Neuron (in vitro differentiated cells): ENCODE data around the gene ATL3.
"Not testable (repeated sequence)": the region's sequence is repeated elsewhere in the genome, so short reads cannot be mapped to it uniquely, and the experiment has no call there.

ENCODE experiments used
- H2AFZ ChIP-seq: one replicate; pipeline ENCODE4 v1.6.1; 2013; ENCODE audit warnings: low read depth, mild to moderate bottlenecking, inconsistent platforms, low read length, moderate library complexity
- H3K27me3 ChIP-seq: one replicate; pipeline ENCODE4 v1.6.1; 2013; ENCODE audit warnings: low read length; ENCODE audit not compliant: insufficient read depth
- H3K36me3 ChIP-seq: one replicate; pipeline ENCODE4 v1.6.1; 2013; ENCODE audit warnings: low read length; ENCODE audit not compliant: insufficient read depth
- H3K4me1 ChIP-seq: one replicate; pipeline ENCODE4 v1.6.1; 2013; ENCODE audit warnings: low read length; ENCODE audit not compliant: insufficient read depth
- H3K4me3 ChIP-seq: 2 replicates; pipeline ENCODE4 v1.5.1; 2013; ENCODE audit warnings: mild to moderate bottlenecking, low read length, moderate library complexity
- H3K9me3 ChIP-seq: one replicate; pipeline ENCODE4 v1.6.1; 2013; ENCODE audit warnings: low read length

Gene ATL3

GRCh38 chr11:63609536-63609935, 61.6 kb downstream of the ATL3 start:
- Histone ChIP-seq H3K4me3 (no peak overlapping the region), H3K27me3 (peaks cover 26% of the 10 kb centered on the region), H2AFZ (no peak overlapping the region), H3K4me1 (peaks cover 26% of the 10 kb centered on the region), H3K9me3 (no peaks in the 10 kb centered on the region), H3K36me3 (no peaks in the 10 kb centered on the region)

GRCh38 chr11:63608353-63609345, 62.5 kb downstream of the ATL3 start:
- Histone ChIP-seq H3K27me3 (peaks cover 23% of the 10 kb centered on the region), H3K36me3 (no peaks in the 10 kb centered on the region), H3K4me1 (peaks cover 27% of the 10 kb centered on the region), H3K9me3 (no peaks in the 10 kb centered on the region), H3K4me3 (no peak overlapping the region), H2AFZ (no peak overlapping the region)

- H3K4me3 ChIP-seq, result no peak overlapping the region
- no peaks in the 10 kb centered on the region for H3K36me3 ChIP-seq
- H3K27me3 ChIP-seq, result no peaks in the 10 kb centered on the region
- H3K9me3 ChIP-seq, result peaks cover under 1% of the 10 kb centered on the region
- H2AFZ ChIP-seq, result peak overlapping the region; percentile 46
- H3K4me1 ChIP-seq, result peaks cover 16% of the 10 kb centered on the region
Observed at GRCh38 chr11:63603180-63603518, 68.0 kb downstream of the ATL3 start.

- H3K27me3 ChIP-seq, H3K36me3 ChIP-seq, H3K9me3 ChIP-seq, H2AFZ ChIP-seq, H3K4me3 ChIP-seq: not testable (repeated sequence)
- peaks cover 16% of the 10 kb centered on the region for H3K4me1 ChIP-seq
Observed at GRCh38 chr11:63602290-63603179, 68.6 kb downstream of the ATL3 start.

GRCh38 chr11:63599211-63600122, 71.7 kb downstream of the ATL3 start:
- Histone ChIP-seq H3K4me3 (no peak overlapping the region), H3K27me3 (no peaks in the 10 kb centered on the region), H3K36me3 (no peaks in the 10 kb centered on the region), H3K4me1 (peaks cover 16% of the 10 kb centered on the region), H2AFZ (no peak overlapping the region), H3K9me3 (peaks cover 8% of the 10 kb centered on the region)

GRCh38 chr11:63598556-63598955, 72.6 kb downstream of the ATL3 start:
- Histone ChIP-seq H3K9me3 (peaks cover 8% of the 10 kb centered on the region), H3K27me3 (no peaks in the 10 kb centered on the region), H3K36me3 (no peaks in the 10 kb centered on the region), H2AFZ (no peak overlapping the region), H3K4me1 (peaks cover 9% of the 10 kb centered on the region), H3K4me3 (no peak overlapping the region)

- H3K4me3 ChIP-seq, result no peak overlapping the region
- no peaks in the 10 kb centered on the region for H3K27me3 ChIP-seq
- H3K4me1 ChIP-seq, result no peaks in the 10 kb centered on the region
- H3K36me3 ChIP-seq, result no peaks in the 10 kb centered on the region
- H3K9me3 ChIP-seq, result peaks cover 8% of the 10 kb centered on the region
- H2AFZ ChIP-seq, result no peak overlapping the region
Observed at GRCh38 chr11:63595296-63595695, 75.9 kb downstream of the ATL3 start.

GRCh38 chr11:63592975-63593395, 78.2 kb downstream of the ATL3 start:
- no peaks in the 10 kb centered on the region for H3K27me3 ChIP-seq
- no peak overlapping the region for H3K4me3 ChIP-seq
- H3K4me1 ChIP-seq, result no peaks in the 10 kb centered on the region
- peaks cover 6% of the 10 kb centered on the region for H3K9me3 ChIP-seq
- H2AFZ ChIP-seq, result no peak overlapping the region
- H3K36me3 ChIP-seq, result no peaks in the 10 kb centered on the region

GRCh38 chr11:63590024-63590788, 81.0 kb downstream of the ATL3 start:
- Histone ChIP-seq H3K36me3 (no peaks in the 10 kb centered on the region), H3K4me3 (no peak overlapping the region), H2AFZ (no peak overlapping the region), H3K9me3 (no peaks in the 10 kb centered on the region), H3K4me1 (no peaks in the 10 kb centered on the region), H3K27me3 (no peaks in the 10 kb centered on the region)

- Histone ChIP-seq H3K9me3 (no peaks in the 10 kb centered on the region), H3K4me1 (no peaks in the 10 kb centered on the region), H2AFZ (no peak overlapping the region), H3K36me3 (no peaks in the 10 kb centered on the region), H3K27me3 (no peaks in the 10 kb centered on the region), H3K4me3 (no peak overlapping the region)
Observed at GRCh38 chr11:63589000-63589399, 82.2 kb downstream of the ATL3 start.

GRCh38 chr11:63586451-63587166, 84.6 kb downstream of the ATL3 start:
- Histone ChIP-seq H3K4me1 (no peaks in the 10 kb centered on the region), H3K27me3 (no peaks in the 10 kb centered on the region), H3K36me3 (no peaks in the 10 kb centered on the region), H3K4me3 (no peak overlapping the region), H3K9me3 (no peaks in the 10 kb centered on the region), H2AFZ (no peak overlapping the region)
